GM12878 (cell line): Measurements from ENCODE around the gene KRTAP5-8. TPM values are rescaled to one million over a fixed set of nuclear protein-coding genes. Genes with fewer than 3 reads are reported as not detected.

ENCODE experiments used
- ATAC-seq: fragments of 200-7000 bp; cut with Tn5 transposase; 3 replicates; pipeline ENCODE4 v1.9.1; 2020; ENCODE audit warnings: mild to moderate bottlenecking, moderate library complexity
- BruUV-seq: library from RNA; stranded (reverse); fragments of 400-500 nt; replicated peaks from 2 replicates; lab custom pipeline; 2021; lab: Mats Ljungman, UMichigan
- CTCF ChIA-PET: fragments of 300-600 bp; sonication (Branson Sonifier 250); formaldehyde crosslinking; extraction: SDS; loops from one replicate; lab custom pipeline; 2021; ENCODE audit warnings: inconsistent platforms; lab: Yijun Ruan, JAX
- POLR2A ChIA-PET: fragments of 350-600 bp; formaldehyde crosslinking; extraction: SDS; loops from one replicate; lab custom pipeline; 2021; ENCODE audit warnings: inconsistent platforms; lab: Charles Lee
- RAD21 ChIA-PET: fragments of 300-600 bp; sonication (Branson Sonifier 250); formaldehyde crosslinking; loops from one replicate; lab custom pipeline; 2023; ENCODE audit warnings: antibody characterized with exemption; ENCODE audit not compliant: unreplicated experiment; lab: Charles Lee
- SMC1A ChIA-PET: fragments of 300-600 bp; sonication (Branson Sonifier 250); formaldehyde crosslinking; loops from one replicate; lab custom pipeline; 2023; ENCODE audit not compliant: unreplicated experiment, uncharacterized antibody; lab: Charles Lee
- DNase-seq: peaks from one replicate; pipeline ENCODE4 v3.0.0-alpha.2; 2011; ENCODE audit warnings: low read depth, low spot score
- FAIRE-seq: peaks from 3 replicates; lab custom pipeline; 2011; peaks lifted over from hg19 to GRCh38; lab: Jason Lieb, UNC
- H2AFZ ChIP-seq: 2 replicates; pipeline ENCODE4 v1.6.0; 2011; ENCODE audit warnings: low read depth, low read length, control low read depth; ENCODE audit not compliant: control insufficient read depth
- H3K27ac ChIP-seq: 2 replicates; pipeline ENCODE4 v1.5.1; 2011; ENCODE audit warnings: control low read depth; ENCODE audit not compliant: control insufficient read depth, insufficient read depth
- H3K27me3 ChIP-seq, 2 experiments: replicated peaks in 1 of 2; 2 replicates each; pipeline versions ENCODE4 v1.6.0 to v1.6.1; 2011; ENCODE audit warnings: low read length in 1 of 2; ENCODE audit not compliant: control insufficient read depth in 2 of 2, insufficient read depth in 2 of 2
- H3K36me3 ChIP-seq, 2 experiments: 2 replicates each; pipeline ENCODE4 v1.5.1; 2011; ENCODE audit warnings: low read length in 1 of 2; ENCODE audit not compliant: control insufficient read depth in 2 of 2, insufficient read depth in 2 of 2
- H3K4me1 ChIP-seq: 2 replicates; pipeline ENCODE4 v1.6.1; 2011; ENCODE audit warnings: mild to moderate bottlenecking, low read length, moderate library complexity, mixed read lengths; ENCODE audit not compliant: control insufficient read depth, insufficient read depth
- H3K4me2 ChIP-seq: 2 replicates; pipeline ENCODE4 v1.6.0; 2011; ENCODE audit warnings: control low read depth; ENCODE audit not compliant: control insufficient read depth, insufficient read depth
- H3K4me3 ChIP-seq: fragments of 200-600 bp; sonication (generic); 2 replicates; pipeline ENCODE4 v1.5.1; 2016
- H3K79me2 ChIP-seq: 2 replicates; pipeline ENCODE4 v1.6.0; 2011; ENCODE audit warnings: low read length; ENCODE audit not compliant: control insufficient read depth, insufficient read depth
- H3K9ac ChIP-seq: 2 replicates; pipeline ENCODE4 v1.8.0; 2011; ENCODE audit warnings: low read length, control low read depth, mixed read lengths; ENCODE audit not compliant: control insufficient read depth, insufficient read depth
- H3K9me3 ChIP-seq: replicated peaks from 3 replicates; pipeline ENCODE4 v1.5.1; 2011; ENCODE audit warnings: mild to moderate bottlenecking, low read length; ENCODE audit not compliant: control insufficient read depth, insufficient read depth
- H4K20me1 ChIP-seq: 2 replicates; pipeline ENCODE4 v1.6.0; 2011; ENCODE audit not compliant: control insufficient read depth, insufficient read depth
- ASH2L ChIP-seq: fragments of 300-600, 200-600 bp; sonication (generic); IDR thresholded peaks from 2 replicates; pipeline ENCODE4 v1.6.1; 2017; ENCODE audit warnings: low read depth, mild to moderate bottlenecking, borderline replicate concordance
- BACH1 ChIP-seq: fragments of 450-650 bp; IDR thresholded peaks from 2 replicates; pipeline ENCODE4 v1.6.1; 2017; ENCODE audit warnings: mild to moderate bottlenecking, borderline replicate concordance
- CEBPB ChIP-seq, 2 experiments: fragments of 150-350 bp in 1 of 2; IDR thresholded peaks; 2 replicates each; pipeline ENCODE4 v1.6.1; 2012 to 2014; ENCODE audit warnings: low read depth in 2 of 2, low read length in 2 of 2, borderline replicate concordance in 1 of 2, inconsistent platforms in 1 of 2
- EED ChIP-seq: sonication (generic); IDR thresholded peaks from 2 replicates; pipeline ENCODE4 v1.6.1; 2016; ENCODE audit warnings: antibody characterized with exemption, low read depth
- NFIC ChIP-seq: IDR thresholded peaks from 2 replicates; pipeline ENCODE4 v1.6.1; 2012; ENCODE audit warnings: low read depth, mild to moderate bottlenecking, inconsistent platforms, low read length, moderate library complexity
- RBBP5 ChIP-seq: fragments of 200-600 bp; sonication (generic); conservative IDR thresholded peaks from 2 replicates; pipeline ENCODE4 v1.6.1; 2016
- RFX5 ChIP-seq: IDR thresholded peaks from 2 replicates; pipeline ENCODE4 v1.6.1; 2011; ENCODE audit warnings: low read depth, low read length, improper control_type of control experiment
- RUNX3 ChIP-seq: IDR thresholded peaks from 2 replicates; pipeline ENCODE4 v1.6.1; 2012; ENCODE audit warnings: low read length, inconsistent platforms
- SRF ChIP-seq, 2 experiments: IDR thresholded peaks; 2 replicates each; pipeline ENCODE4 v1.6.1; 2011; ENCODE audit warnings: low read depth in 2 of 2, low read length in 2 of 2, mild to moderate bottlenecking in 1 of 2, moderate library complexity in 1 of 2
- STAT1 ChIP-seq: fragments of 450-650 bp; conservative IDR thresholded peaks from 2 replicates; pipeline ENCODE4 v1.6.1; 2014; ENCODE audit warnings: antibody characterized with exemption, mild to moderate bottlenecking
- TAF1 ChIP-seq: IDR thresholded peaks from 2 replicates; pipeline ENCODE4 v1.6.1; 2011; ENCODE audit warnings: mild to moderate bottlenecking, low read depth, low read length, borderline replicate concordance
- WGBS: methylation state at CpG from one replicate; pipeline ENCODE4 v1.1.6; 2016; ENCODE audit warnings: low lambda C conversion rate; ENCODE audit not compliant: insufficient replicate concordance, insufficient coverage; ENCODE audit errors: missing lambda C conversion rate; 5-methylcytosine and 5-hydroxymethylcytosine counted together
- in situ Hi-C: fragments of 300-500 bp; cut with MboI; formaldehyde crosslinking; loops from 9 replicates; pipeline ENCODE4 v1.14.3; 2018; ENCODE audit warnings: mixed read lengths
- intact Hi-C: fragments of 100-400 bp; cut with micrococcal nuclease; formaldehyde crosslinking; loops from one replicate; pipeline ENCODE4 v1.14.2; 2022; ENCODE audit not compliant: unreplicated experiment
- polyA plus RNA-seq, 11 experiments: library from polyadenylated mRNA; depleted of rRNA in 4 of 11; unstranded in 6 of 11; stranded (reverse) in 5 of 11; fragments of >200 nt; fragmentation: Nextera tagmentation in 4 of 11; fragmentation: Illumina TruSeq in 1 of 11; extraction: Ambion mirVana in 4 of 11; extraction: Trizol in 1 of 11; gene quantifications; 1 replicate in 1 of 11; 2 replicates in 10 of 11; pipeline versions ENCODE4 v1.2.1 to v1.2.3, GENCODE V29; 2011 to 2016; ENCODE audit warnings: inconsistent platforms in 2 of 11, missing spikeins in 2 of 11, low read depth in 1 of 11
- total RNA-seq, 4 experiments: library from RNA; depleted of rRNA in 3 of 4; stranded (reverse); fragments of >200 nt in 3 of 4; fragmentation: Illumina TruSeq in 1 of 4; extraction: Trizol in 1 of 4; gene quantifications; 2 replicates each; pipeline versions ENCODE4 v1.2.1 to v1.2.3, GENCODE V29; 2013 to 2021
- TF ChIP-seq, protein P1 (sequence below): fragments of 450-650 bp; IDR thresholded peaks from 2 replicates; pipeline ENCODE4 v1.6.1; 2017; ENCODE audit warnings: mild to moderate bottlenecking, moderate library complexity

KRTAP5-8 gene
- total and polyA plus RNA-seq, 10 of the 15 experiments (the other 5 are each of a cell fraction or from before 2014, with no cell fraction given): 0.07 to 0.36 (median 0.13) TPM; not detected in 6

DNA sequence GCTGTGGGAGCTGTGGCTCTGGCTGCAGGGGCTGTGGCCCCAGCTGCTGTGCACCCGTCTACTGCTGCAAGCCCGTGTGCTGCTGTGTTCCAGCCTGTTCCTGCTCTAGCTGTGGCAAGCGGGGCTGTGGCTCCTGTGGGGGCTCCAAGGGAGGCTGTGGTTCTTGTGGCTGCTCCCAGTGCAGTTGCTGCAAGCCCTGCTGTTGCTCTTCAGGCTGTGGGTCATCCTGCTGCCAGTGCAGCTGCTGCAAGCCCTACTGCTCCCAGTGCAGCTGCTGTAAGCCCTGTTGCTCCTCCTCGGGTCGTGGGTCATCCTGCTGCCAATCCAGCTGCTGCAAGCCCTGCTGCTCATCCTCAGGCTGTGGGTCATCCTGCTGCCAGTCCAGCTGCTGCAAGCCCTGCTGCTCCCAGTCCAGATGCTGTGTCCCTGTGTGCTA lies 10.9 kb downstream of the KRTAP5-8 start:
- 0% methylated on average over 5 of the region's 5 CpGs for WGBS
- no peak overlapping the region for H3K9ac ChIP-seq
- H3K79me2 ChIP-seq: no peaks in the 10 kb centered on the region
- POLR2A ChIA-PET: no interaction called here
- CTCF ChIA-PET: interaction anchor here (1.6 kb wide), 1 partner anchor 18 kb away, joined by 3 read pairs; no protein-coding TSS in a partner anchor
- H3K4me1 ChIP-seq: peaks cover 20% of the 10 kb centered on the region
- H3K36me3 ChIP-seq: no peaks in the 10 kb centered on the region
- in situ Hi-C loops: no loop called here
- TF ChIP-seq RUNX3: peak; percentile 57
- TF ChIP-seq SRF (IDR thresholded peaks at IDR 0.05; ENCODE audit: low read depth in 2 of 2, low read length in 2 of 2): no peak
- no peaks in the 10 kb centered on the region for H4K20me1 ChIP-seq
- no peak for DNase-seq
- intact Hi-C loops: no loop called here
- peaks cover 9% of the 10 kb centered on the region for H3K9me3 ChIP-seq
- no peak for FAIRE-seq
- no peak overlapping the region for H3K4me2 ChIP-seq
- RAD21 ChIA-PET: no interaction called here
- no peak overlapping the region for H2AFZ ChIP-seq
- H3K4me3 ChIP-seq: no peak overlapping the region
- H3K27ac ChIP-seq: no peak overlapping the region
- SMC1A ChIA-PET: no interaction called here
- no TSS peak for BruUV-seq
- ATAC-seq: no peak
- no peaks in the 10 kb centered on the region for H3K27me3 ChIP-seq

GRCh38 chr11:71551711-71552110 lies 13.9 kb downstream of the KRTAP5-8 start:
- SMC1A ChIA-PET: no interaction called here
- no peak overlapping the region for H2AFZ ChIP-seq
- H3K4me2 ChIP-seq: no peak overlapping the region
- no peaks in the 10 kb centered on the region for H3K9me3 ChIP-seq
- H3K36me3 ChIP-seq: no peaks in the 10 kb centered on the region
- RAD21 ChIA-PET: no interaction called here
- no peaks in the 10 kb centered on the region for H4K20me1 ChIP-seq
- H3K27ac ChIP-seq: no peak overlapping the region
- POLR2A ChIA-PET: no interaction called here
- no peaks in the 10 kb centered on the region for H3K79me2 ChIP-seq
- no TSS peak for BruUV-seq
- intact Hi-C loops: no loop called here
- H3K27me3 ChIP-seq: no peaks in the 10 kb centered on the region
- CTCF ChIA-PET: interaction anchor here (1.4 kb wide), 1 partner anchor 11 kb away, joined by 7 read pairs; no protein-coding TSS in a partner anchor
- H3K9ac ChIP-seq: no peak overlapping the region
- in situ Hi-C loops: no loop called here
- no peak for FAIRE-seq
- no peak for DNase-seq
- H3K4me1 ChIP-seq: peaks cover 16% of the 10 kb centered on the region
- WGBS: 4% methylated on average over 1 of the region's 1 CpG
- ATAC-seq: peak; percentile 24; the same call in 2 of the 3 replicates
- no peak overlapping the region for H3K4me3 ChIP-seq
- TF ChIP-seq, protein P1, sequence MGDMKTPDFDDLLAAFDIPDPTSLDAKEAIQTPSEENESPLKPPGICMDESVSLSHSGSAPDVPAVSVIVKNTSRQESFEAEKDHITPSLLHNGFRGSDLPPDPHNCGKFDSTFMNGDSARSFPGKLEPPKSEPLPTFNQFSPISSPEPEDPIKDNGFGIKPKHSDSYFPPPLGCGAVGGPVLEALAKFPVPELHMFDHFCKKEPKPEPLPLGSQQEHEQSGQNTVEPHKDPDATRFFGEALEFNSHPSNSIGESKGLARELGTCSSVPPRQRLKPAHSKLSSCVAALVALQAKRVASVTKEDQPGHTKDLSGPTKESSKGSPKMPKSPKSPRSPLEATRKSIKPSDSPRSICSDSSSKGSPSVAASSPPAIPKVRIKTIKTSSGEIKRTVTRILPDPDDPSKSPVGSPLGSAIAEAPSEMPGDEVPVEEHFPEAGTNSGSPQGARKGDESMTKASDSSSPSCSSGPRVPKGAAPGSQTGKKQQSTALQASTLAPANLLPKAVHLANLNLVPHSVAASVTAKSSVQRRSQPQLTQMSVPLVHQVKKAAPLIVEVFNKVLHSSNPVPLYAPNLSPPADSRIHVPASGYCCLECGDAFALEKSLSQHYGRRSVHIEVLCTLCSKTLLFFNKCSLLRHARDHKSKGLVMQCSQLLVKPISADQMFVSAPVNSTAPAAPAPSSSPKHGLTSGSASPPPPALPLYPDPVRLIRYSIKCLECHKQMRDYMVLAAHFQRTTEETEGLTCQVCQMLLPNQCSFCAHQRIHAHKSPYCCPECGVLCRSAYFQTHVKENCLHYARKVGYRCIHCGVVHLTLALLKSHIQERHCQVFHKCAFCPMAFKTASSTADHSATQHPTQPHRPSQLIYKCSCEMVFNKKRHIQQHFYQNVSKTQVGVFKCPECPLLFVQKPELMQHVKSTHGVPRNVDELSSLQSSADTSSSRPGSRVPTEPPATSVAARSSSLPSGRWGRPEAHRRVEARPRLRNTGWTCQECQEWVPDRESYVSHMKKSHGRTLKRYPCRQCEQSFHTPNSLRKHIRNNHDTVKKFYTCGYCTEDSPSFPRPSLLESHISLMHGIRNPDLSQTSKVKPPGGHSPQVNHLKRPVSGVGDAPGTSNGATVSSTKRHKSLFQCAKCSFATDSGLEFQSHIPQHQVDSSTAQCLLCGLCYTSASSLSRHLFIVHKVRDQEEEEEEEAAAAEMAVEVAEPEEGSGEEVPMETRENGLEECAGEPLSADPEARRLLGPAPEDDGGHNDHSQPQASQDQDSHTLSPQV: no peak
- TF ChIP-seq RFX5: no peak
- no peak for TF ChIP-seq CEBPB (IDR thresholded peaks at IDR 0.05; ENCODE audit: borderline replicate concordance in 1 of 2, low read depth in 2 of 2, low read length in 2 of 2)
- peak; percentile 53; the same call in 1 of the 2 replicates for TF ChIP-seq BACH1
- peak; percentile 33; the same call in 1 of the 2 replicates for TF ChIP-seq RUNX3
- no peak for TF ChIP-seq TAF1
- TF ChIP-seq RBBP5: no peak
- TF ChIP-seq SRF (IDR thresholded peaks at IDR 0.05; ENCODE audit: low read depth in 2 of 2, low read length in 2 of 2): no peak
- TF ChIP-seq ASH2L: no peak
- no peak for TF ChIP-seq STAT1
- TF ChIP-seq NFIC: peak; percentile 48; the same call in 1 of the 2 replicates
- TF ChIP-seq EED: 0 out of 2 replicates have a peak, but pooled peaks have one; percentile 46
